SK-N-MC (cell line): ENCODE results near the gene SLCO2B1.

Source experiments
- DNase-seq: peaks from one replicate; pipeline ENCODE4 v3.0.0-alpha.2; 2011; ENCODE audit warnings: low read depth, low spot score
- H3K27ac ChIP-seq: fragments of 200-600 bp; sonication (generic); 2 replicates; pipeline ENCODE4 v1.5.1; 2016; ENCODE audit warnings: mixed run types
- H3K36me3 ChIP-seq: fragments of 200-600 bp; sonication (generic); 2 replicates; pipeline ENCODE4 v1.6.1; 2017; ENCODE audit warnings: antibody characterized with exemption, low read length, mixed read lengths; ENCODE audit not compliant: insufficient read depth
- H3K4me3 ChIP-seq: fragments of 200-600 bp; sonication (generic); 2 replicates; pipeline ENCODE4 v1.5.1; 2016
- H3K9ac ChIP-seq: fragments of 200-600 bp; sonication (generic); 2 replicates; pipeline ENCODE4 v1.8.0; 2017; ENCODE audit warnings: mixed run types, mixed read lengths; ENCODE audit not compliant: insufficient read length
- H3K9me3 ChIP-seq: fragments of 200-600 bp; sonication (generic); 2 replicates; pipeline ENCODE4 v1.6.1; 2017; ENCODE audit warnings: low read depth, mild to moderate bottlenecking, antibody characterized with exemption, low read length, moderate library complexity, mixed read lengths
- EZH2 ChIP-seq: fragments of 200-600 bp; sonication (generic); IDR thresholded peaks from one replicate; pipeline ENCODE4 v1.6.1; 2017; ENCODE audit warnings: antibody characterized with exemption
- FOXP2 ChIP-seq: optimal IDR thresholded peaks from 2 replicates; pipeline ENCODE3; 2011; ENCODE audit warnings: mild to moderate bottlenecking, moderate library complexity; ENCODE audit not compliant: insufficient read depth; ENCODE audit errors: extremely low read length, control extremely low read depth
- POLR2AphosphoS5 ChIP-seq: IDR thresholded peaks from 2 replicates; pipeline ENCODE4 v1.6.1; 2012; ENCODE audit warnings: mild to moderate bottlenecking, low read depth, low read length, borderline replicate concordance

SLCO2B1 gene

GRCh38 chr11:75191330-75191717, 40.4 kb downstream of the SLCO2B1 start:
- TF ChIP-seq FOXP2 (no peak), POLR2AphosphoS5 (no peak), EZH2 (no peak)
- Histone ChIP-seq H3K4me3 (no peak overlapping the region), H3K36me3 (no peaks in the 10 kb centered on the region), H3K9me3 (no peaks in the 10 kb centered on the region), H3K9ac (no peak overlapping the region), H3K27ac (no peak overlapping the region)
- DNase-seq = no peak

GRCh38 chr11:75193271-75193670, 42.4 kb downstream of the SLCO2B1 start:
- Histone ChIP-seq H3K27ac (no peak overlapping the region), H3K9me3 (no peaks in the 10 kb centered on the region), H3K36me3 (no peaks in the 10 kb centered on the region), H3K9ac (no peak overlapping the region), H3K4me3 (no peak overlapping the region)
- TF ChIP-seq FOXP2 (no peak), POLR2AphosphoS5 (no peak), EZH2 (no peak)
- DNase-seq = no peak

GRCh38 chr11:75193711-75194110, 42.8 kb downstream of the SLCO2B1 start:
- H3K4me3 ChIP-seq = no peak overlapping the region
- H3K27ac ChIP-seq = no peak overlapping the region
- no peak for TF ChIP-seq FOXP2
- TF ChIP-seq POLR2AphosphoS5 = no peak
- TF ChIP-seq EZH2 = no peak
- no peak overlapping the region for H3K9ac ChIP-seq
- no peaks in the 10 kb centered on the region for H3K36me3 ChIP-seq
- H3K9me3 ChIP-seq = no peaks in the 10 kb centered on the region
- no peak for DNase-seq

- no peak overlapping the region for H3K4me3 ChIP-seq
- DNase-seq = no peak
- TF ChIP-seq POLR2AphosphoS5 (no peak), EZH2 (no peak), FOXP2 (no peak)
Measured at GRCh38 chr11:75194147-75194546, 43.2 kb downstream of the SLCO2B1 start.

GRCh38 chr11:75195167-75195962, 44.5 kb downstream of the SLCO2B1 start:
- TF ChIP-seq FOXP2 (no peak), POLR2AphosphoS5 (no peak), EZH2 (no peak)
- DNase-seq = no peak
- H3K9me3 ChIP-seq = no peaks in the 10 kb centered on the region
- no peak overlapping the region for H3K4me3 ChIP-seq
- H3K36me3 ChIP-seq = no peaks in the 10 kb centered on the region
- H3K9ac ChIP-seq = no peak overlapping the region
- no peak overlapping the region for H3K27ac ChIP-seq

More at GRCh38 chr11:75194147-75194546, 43.2 kb downstream of the SLCO2B1 start:
- no peak overlapping the region for H3K27ac ChIP-seq
- H3K36me3 ChIP-seq = no peaks in the 10 kb centered on the region
- no peak overlapping the region for H3K9ac ChIP-seq
- no peaks in the 10 kb centered on the region for H3K9me3 ChIP-seq

GRCh38 chr11:75196426-75196825, 45.5 kb downstream of the SLCO2B1 start:
- no peak overlapping the region for H3K4me3 ChIP-seq
- H3K27ac ChIP-seq = no peak overlapping the region
- no peak overlapping the region for H3K9ac ChIP-seq
- no peaks in the 10 kb centered on the region for H3K9me3 ChIP-seq
- no peaks in the 10 kb centered on the region for H3K36me3 ChIP-seq
- TF ChIP-seq FOXP2 (no peak), POLR2AphosphoS5 (no peak), EZH2 (no peak)
- no peak for DNase-seq

- Histone ChIP-seq H3K9me3 (no peaks in the 10 kb centered on the region), H3K27ac (no peak overlapping the region), H3K36me3 (no peaks in the 10 kb centered on the region), H3K9ac (no peak overlapping the region), H3K4me3 (no peak overlapping the region)
- no peak for DNase-seq
- TF ChIP-seq EZH2 (no peak), FOXP2 (no peak), POLR2AphosphoS5 (no peak)
Measured at GRCh38 chr11:75197512-75198277, 46.8 kb downstream of the SLCO2B1 start.

GRCh38 chr11:75198278-75198973, 47.5 kb downstream of the SLCO2B1 start:
- no peak for TF ChIP-seq EZH2
- no peak for TF ChIP-seq POLR2AphosphoS5
- TF ChIP-seq FOXP2 = no peak
- no peak for DNase-seq
- Histone ChIP-seq H3K4me3 (no peak overlapping the region), H3K36me3 (no peaks in the 10 kb centered on the region), H3K9me3 (no peaks in the 10 kb centered on the region), H3K27ac (no peak overlapping the region), H3K9ac (no peak overlapping the region)
